Adrenal gland (tissue), 12 donors: ENCODE data around the gene GLB1L3. TPM values are rescaled to one million over a fixed set of nuclear protein-coding genes. Genes with fewer than 3 reads are reported as not detected.
"Not testable (repeated sequence)": the region's sequence is repeated elsewhere in the genome, so short reads cannot be mapped to it uniquely, and the experiment has no call there.

Source experiments
- DNase-seq, 7 donors: peaks; one replicate each; pipeline ENCODE4 v3.0.0-alpha.2; 2019 to 2020
- H3K27ac ChIP-seq, 5 donors: fragments of 200-600 bp; sonication (generic) in 4 of 5; 1 replicate in 3 of 5; 2 replicates in 2 of 5; pipeline versions ENCODE4 v1.5.1 to v1.8.0; 2016 to 2020; ENCODE audit warnings: mild to moderate bottlenecking in 1 of 5
- H3K27me3 ChIP-seq: fragments of 200-600 bp; 2 replicates; pipeline ENCODE4 v1.8.0; 2021
- H3K36me3 ChIP-seq, 2 donors: fragments of 200-600 bp; replicated peaks in 1 of 2; 1 replicate in 1 of 2; 2 replicates in 1 of 2; pipeline versions ENCODE4 v1.5.1 to v1.8.0; 2018 to 2022
- H3K4me1 ChIP-seq, 2 donors: fragments of 200-600 bp; replicated peaks in 1 of 2; 1 replicate in 1 of 2; 2 replicates in 1 of 2; pipeline versions ENCODE4 v1.5.1 to v1.8.0; 2018 to 2021
- H3K4me3 ChIP-seq, 4 donors: fragments of 200-600 bp; sonication (generic) in 3 of 4; one replicate each; pipeline ENCODE4 v1.5.1; 2016 to 2018
- H3K9me3 ChIP-seq, 3 donors: fragments of 200-600 bp; sonication (generic) in 1 of 3; replicated peaks in 1 of 3; 1 replicate in 2 of 3; 2 replicates in 1 of 3; pipeline versions ENCODE4 v1.5.1 to v1.8.0; 2016 to 2021
- CTCF ChIP-seq, 6 experiments: fragments of 450-650 bp in 4 of 6; fragments of 200-600 bp in 2 of 6; sonication (generic) in 1 of 6; IDR thresholded peaks; 1 replicate in 5 of 6; 2 replicates in 1 of 6; pipeline versions ENCODE4 v1.5.1 to v1.8.0; 2016 to 2021; ENCODE audit warnings: antibody characterized with exemption in 6 of 6, mild to moderate bottlenecking in 2 of 6, moderate library complexity in 1 of 6
- POLR2A ChIP-seq, 2 donors: fragments of 450-650 bp; IDR thresholded peaks; one replicate each; pipeline ENCODE4 v1.6.1; 2017; ENCODE audit warnings: antibody characterized with exemption in 2 of 2, mild to moderate bottlenecking in 2 of 2, moderate library complexity in 1 of 2
- WGBS, 4 donors: extraction: QIAGEN DNeasy Blood & Tissue Kit in 2 of 4; methylation state at CpG; one replicate each; pipeline versions ENCODE4 v1.1.5 to v1.1.7; 2013 to 2017; 5-methylcytosine and 5-hydroxymethylcytosine counted together
- intact Hi-C, 2 donors: fragments of 100-400 bp; cut with DNase I; formaldehyde crosslinking; loops; one replicate each; pipeline versions ENCODE4 v1.14.1 to v1.15.0; 2022 to 2023
- polyA plus RNA-seq, 3 donors: library from polyadenylated mRNA; stranded (reverse); fragments of 200-250 nt in 2 of 3; fragments of 350-450 nt in 1 of 3; fragmentation: Illumina TruSeq in 1 of 3; extraction: RNeasy Lipid Tissue Mini Kit (QIAGEN cat#74804) in 1 of 3; gene quantifications; one replicate each; pipeline ENCODE4 v1.2.3, GENCODE V29; 2013 to 2014
- total RNA-seq, 9 donors: library from RNA; depleted of rRNA in 4 of 9; stranded (reverse); fragments of >200 nt in 4 of 9; fragments of 120-200 nt in 1 of 9; fragmentation: NEBNext Ultra II Directional in 1 of 9; extraction: Animal tissue kit (Norgen Biotek cat#: 25700) in 1 of 9; gene quantifications; one replicate each; pipeline versions ENCODE4 v1.1.0 to v1.2.4, GENCODE V29; 2013 to 2023
- donor health status: healthy with polysubstance abuse.
- donor health status: Bipolar disorder and iron deficiency.
- donor health status: DM: yes; HTN: yes; CAD: no.
- donor health status: DM: no; HTN: no; CAD: no.
- donor health status: DM: no; HTN: no; CAD: no.
- donor health status: DM: yes; HTN: yes; CAD: no.

Gene GLB1L3
- total and polyA plus RNA-seq, 12 donors: 0.06 to 1.4 (median 0.51) TPM; not detected in 5

- no peaks in the 10 kb centered on the region for H3K27me3 ChIP-seq
- no peak overlapping the region for H3K27ac ChIP-seq
- H3K4me3 ChIP-seq: peak overlapping the region in 2 of 4 donors; percentile 82 to 90
- no peak for DNase-seq
- TF ChIP-seq POLR2A (IDR thresholded peaks at IDR 0.05) (no peak), CTCF (IDR thresholded peaks at IDR 0.05) (no peak)
- intact Hi-C loops: no loop called here
- H3K4me1 ChIP-seq: peaks cover 7 to 21% of the 10 kb centered on the region in 2 donors
- H3K36me3 ChIP-seq: peaks cover 0 to 32% of the 10 kb centered on the region in 2 donors
- 67 to 68% (median 68%) methylated on average over 3 of the region's 3 CpGs for WGBS, 4 donors
- no peaks in the 10 kb centered on the region for H3K9me3 ChIP-seq
These were observed 21.6 kb upstream of the GLB1L3 start for GRCh38 chr11:134254433-134255183.

GRCh38 chr11:134255184-134255561 lies 21.0 kb upstream of the GLB1L3 start:
- intact Hi-C loops, H3K27me3 ChIP-seq, H3K4me3 ChIP-seq, DNase-seq, H3K27ac ChIP-seq, H3K9me3 ChIP-seq: not testable (repeated sequence)
- 95 to 98% (median 97%) methylated on average over 5 of the region's 5 CpGs for WGBS, 4 donors
- peaks cover 7 to 21% of the 10 kb centered on the region in 2 donors for H3K4me1 ChIP-seq
- H3K36me3 ChIP-seq: peaks cover 0 to 32% of the 10 kb centered on the region in 2 donors

- no peak for TF ChIP-seq CTCF (IDR thresholded peaks at IDR 0.05)
- Histone ChIP-seq H3K36me3 (peaks cover 0 to 44% of the 10 kb centered on the region in 2 donors), H3K27me3 (no peaks in the 10 kb centered on the region), H3K9me3 (no peaks in the 10 kb centered on the region), H3K4me1 (peaks cover 4 to 12% of the 10 kb centered on the region in 2 donors), H3K27ac (no peak overlapping the region), H3K4me3 (no peak overlapping the region)
- intact Hi-C loops: no loop called here
- 89 to 95% (median 94%) methylated on average over 11 of the region's 11 CpGs for WGBS, 4 donors
- DNase-seq: no peak
These were observed 19.1 kb upstream of the GLB1L3 start for GRCh38 chr11:134257101-134257500.

- no peak for TF ChIP-seq CTCF (IDR thresholded peaks at IDR 0.05)
- TF ChIP-seq POLR2A (IDR thresholded peaks at IDR 0.05): no peak
- Histone ChIP-seq H3K27me3 (no peaks in the 10 kb centered on the region), H3K36me3 (peaks cover 0 to 59% of the 10 kb centered on the region in 2 donors), H3K4me3 (no peak overlapping the region), H3K27ac (no peak overlapping the region), H3K9me3 (no peaks in the 10 kb centered on the region), H3K4me1 (peaks cover 0 to 8% of the 10 kb centered on the region in 2 donors)
- intact Hi-C loops: no loop called here
- 84 to 93% (median 88%) methylated on average over 4 of the region's 4 CpGs for WGBS, 4 donors
- no peak for DNase-seq
These were observed 17.6 kb upstream of the GLB1L3 start for GRCh38 chr11:134258577-134258976.

GRCh38 chr11:134260503-134260902 lies 15.7 kb upstream of the GLB1L3 start:
- peaks cover 0 to 59% of the 10 kb centered on the region in 2 donors for H3K36me3 ChIP-seq
- H3K27ac ChIP-seq: no peak overlapping the region
- TF ChIP-seq CTCF (IDR thresholded peaks at IDR 0.05): no peak
- no peak for TF ChIP-seq POLR2A (IDR thresholded peaks at IDR 0.05)
- no peaks in the 10 kb centered on the region for H3K9me3 ChIP-seq
- H3K27me3 ChIP-seq: no peaks in the 10 kb centered on the region
- no peaks in the 10 kb centered on the region for H3K4me1 ChIP-seq
- no peak for DNase-seq
- H3K4me3 ChIP-seq: no peak overlapping the region
- intact Hi-C loops: no loop called here
